HepG2 (cell line): ENCODE results near the gene VKORC1. TPM values are rescaled to one million over a fixed set of nuclear protein-coding genes. Genes with fewer than 3 reads are reported as not detected.

ENCODE experiments used
- ATAC-seq: fragments of 200-7000 bp; cut with Tn5 transposase; 3 replicates; pipeline ENCODE4 v1.9.1; 2020; ENCODE audit warnings: mild to moderate bottlenecking, moderate library complexity
- BruUV-seq: library from RNA; stranded (reverse); fragments of 400-500 nt; replicated peaks from 2 replicates; lab custom pipeline; 2021; lab: Mats Ljungman, UMichigan
- CTCF ChIA-PET: fragments of 300-600 bp; formaldehyde crosslinking; extraction: SDS; loops from one replicate; lab custom pipeline; 2021; ENCODE audit warnings: low total read pairs, inconsistent platforms, low intra/inter-chr PET ratio; lab: Yijun Ruan, JAX
- POLR2A ChIA-PET: fragments of 350-600 bp; sonication (Branson Sonifier 250); formaldehyde crosslinking; loops from one replicate; lab custom pipeline; 2020; ENCODE audit warnings: antibody characterized with exemption, inconsistent platforms; lab: Yijun Ruan, JAX
- DNase-seq: peaks from one replicate; pipeline ENCODE4 v3.0.0-alpha.2; 2015; ENCODE audit warnings: low spot score
- FAIRE-seq: peaks from 3 replicates; lab custom pipeline; 2011; peaks lifted over from hg19 to GRCh38; lab: Jason Lieb, UNC
- H2AFZ ChIP-seq: one replicate; pipeline ENCODE4 v1.6.1; 2011; ENCODE audit warnings: low read length, inconsistent platforms
- H3K27ac ChIP-seq: fragments of 300-600 bp; 3 replicates; pipeline ENCODE4 v1.8.0; 2011; ENCODE audit warnings: mixed run types, mild to moderate bottlenecking, mixed read lengths, low read length, inconsistent platforms; ENCODE audit not compliant: insufficient read depth; ENCODE audit errors: extremely low read length
- H3K27me3 ChIP-seq, 2 experiments: fragments of 200-600 bp in 1 of 2; 2 replicates in 1 of 2; 3 replicates in 1 of 2; pipeline versions ENCODE4 v1.6.0 to v1.8.0; 2011; ENCODE audit warnings: low read length in 2 of 2, mild to moderate bottlenecking in 2 of 2, moderate library complexity in 2 of 2, inconsistent platforms in 1 of 2; ENCODE audit not compliant: insufficient read depth in 2 of 2, control insufficient read depth in 1 of 2
- H3K36me3 ChIP-seq, 2 experiments: fragments of 200-600 bp in 1 of 2; replicated peaks in 1 of 2; 2 replicates in 1 of 2; 3 replicates in 1 of 2; pipeline versions ENCODE4 v1.5.1 to v1.8.0; 2011; ENCODE audit warnings: low read length in 2 of 2, inconsistent platforms in 1 of 2; ENCODE audit not compliant: insufficient read depth in 2 of 2, control insufficient read depth in 1 of 2
- H3K4me1 ChIP-seq: 2 replicates; pipeline ENCODE4 v1.5.1; 2012; ENCODE audit warnings: low read length, inconsistent platforms; ENCODE audit not compliant: insufficient read depth
- H3K4me2 ChIP-seq: 2 replicates; pipeline ENCODE4 v1.6.0; 2011; ENCODE audit warnings: low read depth, low read length, inconsistent platforms
- H3K4me3 ChIP-seq, 3 experiments: fragments of 200-600 bp in 1 of 3; sonication (generic), shearing (Covaris generic) in 1 of 3; replicated peaks in 1 of 3; 2 replicates each; pipeline ENCODE4 v1.5.1; 2011 to 2016; ENCODE audit warnings: low read length in 3 of 3, inconsistent platforms in 2 of 3, low read depth in 2 of 3, mild to moderate bottlenecking in 2 of 3, control low read depth in 1 of 3, mixed read lengths in 1 of 3; ENCODE audit not compliant: insufficient read depth in 1 of 3
- H3K79me2 ChIP-seq: one replicate; pipeline ENCODE4 v1.6.1; 2011; ENCODE audit warnings: low read length, inconsistent platforms; ENCODE audit not compliant: insufficient read depth
- H3K9ac ChIP-seq: 2 replicates; pipeline ENCODE4 v1.6.0; 2011; ENCODE audit warnings: mild to moderate bottlenecking, low read depth, low read length, inconsistent platforms; ENCODE audit not compliant: insufficient read depth
- H3K9me3 ChIP-seq: 2 replicates; pipeline ENCODE4 v1.5.1; 2012; ENCODE audit warnings: mild to moderate bottlenecking, low read length
- H4K20me1 ChIP-seq: 2 replicates; pipeline ENCODE4 v1.6.0; 2011; ENCODE audit warnings: inconsistent platforms, mild to moderate bottlenecking, low read length, moderate library complexity; ENCODE audit not compliant: insufficient read depth
- ARNT2 ChIP-seq: sonication (generic); formaldehyde crosslinking; IDR thresholded peaks from 2 replicates; pipeline ENCODE4 v1.8.0; 2022; ENCODE audit warnings: mild to moderate bottlenecking, low read depth, missing genetic modification reagents, moderate library complexity
- DMAP1 ChIP-seq: IDR thresholded peaks from 2 replicates; pipeline ENCODE4 v1.6.1; 2016
- EP300 ChIP-seq, 3 experiments: sonication (generic) in 1 of 3; formaldehyde crosslinking in 1 of 3; IDR thresholded peaks; 2 replicates each; pipeline versions ENCODE4 v1.5.1 to v1.6.1; 2011 to 2020; ENCODE audit warnings: low read depth in 2 of 3, low read length in 2 of 3, borderline replicate concordance in 1 of 3, improper control_type of control experiment in 1 of 3, mild to moderate bottlenecking in 1 of 3, missing genetic modification reagents in 1 of 3, moderate library complexity in 1 of 3
- FOXA1 ChIP-seq, 2 experiments: fragments of 450-650 bp in 1 of 2; sonication (generic) in 1 of 2; formaldehyde crosslinking in 1 of 2; IDR thresholded peaks; 2 replicates each; pipeline versions ENCODE4 v1.4.0 to v1.6.1; 2016 to 2020; ENCODE audit warnings: missing genetic modification reagents in 1 of 2
- HNRNPL ChIP-seq: fragments of 200-400 bp; formaldehyde crosslinking; IDR thresholded peaks from 2 replicates; pipeline ENCODE4 v1.6.1; 2017; ENCODE audit warnings: mild to moderate bottlenecking, low read depth, low read length
- JUND ChIP-seq: sonication (generic); formaldehyde crosslinking; IDR thresholded peaks from 2 replicates; pipeline ENCODE4 v1.8.0; 2022; ENCODE audit warnings: mild to moderate bottlenecking, missing genetic modification reagents
- ZBTB21 ChIP-seq: sonication (generic); formaldehyde crosslinking; IDR thresholded peaks from 2 replicates; pipeline ENCODE4 v1.4.0; 2020; ENCODE audit warnings: missing genetic modification reagents
- ZNF10 ChIP-seq: sonication (generic); formaldehyde crosslinking; IDR thresholded peaks from 2 replicates; pipeline ENCODE4 v1.4.0; 2020; ENCODE audit warnings: mild to moderate bottlenecking, low read depth, missing genetic modification reagents, borderline replicate concordance
- ZNF883 ChIP-seq: sonication (generic); formaldehyde crosslinking; IDR thresholded peaks from 2 replicates; pipeline ENCODE4 v1.5.1; 2020; ENCODE audit warnings: mild to moderate bottlenecking, missing genetic modification reagents; ENCODE audit errors: not compliant biosample characterization
- WGBS: methylation state at CpG from one replicate; pipeline ENCODE4 v1.1.6; 2017; ENCODE audit warnings: low lambda C conversion rate; 5-methylcytosine and 5-hydroxymethylcytosine counted together
- in situ Hi-C: cut with HindIII; loops from 2 replicates; pipeline ENCODE4 v1.10.0; 2017; ENCODE audit warnings: low pct_unique_long_range_greater_than_20kb; ENCODE audit not compliant: extremely low pct_ligation_motif_present
- intact Hi-C: fragments of 100-400 bp; cut with micrococcal nuclease; formaldehyde crosslinking; loops from one replicate; pipeline ENCODE4 v1.10.0; 2022; ENCODE audit not compliant: unreplicated experiment
- polyA plus RNA-seq, 8 experiments: library from polyadenylated mRNA; depleted of rRNA in 3 of 8; stranded (reverse) in 7 of 8; unstranded in 1 of 8; fragments of >200 nt; fragmentation: Illumina TruSeq in 4 of 8; extraction: Trizol in 4 of 8; gene quantifications; 2 replicates each; pipeline versions ENCODE4 v1.2.1 to v1.2.3, GENCODE V29; 2011 to 2016; ENCODE audit warnings: low read depth in 4 of 8, missing spikeins in 1 of 8, mixed read lengths in 1 of 8; ENCODE audit not compliant: insufficient read depth in 1 of 8
- total RNA-seq, 5 experiments: library from RNA; depleted of rRNA; stranded (reverse); fragments of >200 nt; fragmentation: Illumina TruSeq; extraction: Trizol; gene quantifications; 2 replicates each; pipeline ENCODE4 v1.2.3, GENCODE V29; 2016; ENCODE audit warnings: low read depth in 1 of 5
- TF ChIP-seq, protein P1 (sequence below): sonication (generic); formaldehyde crosslinking; IDR thresholded peaks from 2 replicates; pipeline ENCODE4 v1.4.0; 2020; ENCODE audit warnings: mild to moderate bottlenecking, missing genetic modification reagents, borderline replicate concordance
- TF ChIP-seq, protein P2 (sequence below): sonication (generic); formaldehyde crosslinking; IDR thresholded peaks from 2 replicates; pipeline ENCODE4 v1.4.0; 2020; ENCODE audit warnings: missing genetic modification reagents
- TF ChIP-seq, protein P3 (sequence below): sonication (generic); formaldehyde crosslinking; IDR thresholded peaks from 2 replicates; pipeline ENCODE4 v1.5.0; 2020; ENCODE audit warnings: mild to moderate bottlenecking, missing genetic modification reagents

Gene VKORC1
- total and polyA plus RNA-seq, 2 of the 13 experiments (the other 11 are each of a cell fraction or from before 2014, with no cell fraction given): 141 to 615 TPM

DNA sequence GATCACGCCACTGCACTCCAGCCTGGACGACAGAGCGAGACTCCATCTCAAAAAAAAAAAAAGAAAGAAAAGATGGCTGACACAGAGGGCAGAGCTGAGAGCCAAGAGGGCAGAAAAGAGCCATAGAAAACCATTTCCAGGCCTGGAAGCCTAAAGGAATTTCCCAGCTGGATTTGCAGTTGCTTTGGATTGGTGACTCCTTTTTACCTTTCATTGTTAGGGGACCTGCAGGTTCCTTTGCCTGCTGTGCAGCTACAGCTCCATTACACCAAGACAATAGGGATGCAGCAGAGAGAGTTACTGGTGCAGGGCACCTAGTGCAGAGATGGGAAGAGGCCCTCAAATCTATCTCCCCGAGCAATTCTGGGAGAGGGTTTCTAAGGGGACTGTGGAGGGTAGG, 39.0 kb downstream of the VKORC1 start:
- intact Hi-C loops (no loop called here), in situ Hi-C loops (no loop called here)
- H3K9ac ChIP-seq: no peak overlapping the region
- no peaks in the 10 kb centered on the region for H3K79me2 ChIP-seq
- H3K36me3 ChIP-seq: peaks cover under 1 to 2% of the 10 kb centered on the region in 2 experiments; a peak in 1 of 5 replicates
- no peaks in the 10 kb centered on the region for H4K20me1 ChIP-seq
- H3K9me3 ChIP-seq: no peaks in the 10 kb centered on the region
- no peak for DNase-seq
- H2AFZ ChIP-seq: no peak overlapping the region
- ATAC-seq: peak; percentile 20; the same call in 2 of the 3 replicates
- TF ChIP-seq ARNT2 (CRISPR knock-in tag) (no peak), EP300 (IDR thresholded peaks at IDR 0.05; ENCODE audit: low read depth in 2 of 2, low read length in 2 of 2) (no peak), EP300 (CRISPR knock-in tag; IDR thresholded peaks at IDR 0.05; ENCODE audit: borderline replicate concordance) (no peak), JUND (CRISPR knock-in tag) (no peak), ZNF10 (CRISPR knock-in tag) (no peak), FOXA1 (IDR thresholded peaks at IDR 0.05) (no peak), FOXA1 (CRISPR knock-in tag; IDR thresholded peaks at IDR 0.05) (no peak), ZNF883 (CRISPR knock-in tag) (no peak), HNRNPL (no peak), ZBTB21 (CRISPR knock-in tag) (no peak), DMAP1 (CRISPR knock-in tag) (no peak)
- TF ChIP-seq, protein P1, sequence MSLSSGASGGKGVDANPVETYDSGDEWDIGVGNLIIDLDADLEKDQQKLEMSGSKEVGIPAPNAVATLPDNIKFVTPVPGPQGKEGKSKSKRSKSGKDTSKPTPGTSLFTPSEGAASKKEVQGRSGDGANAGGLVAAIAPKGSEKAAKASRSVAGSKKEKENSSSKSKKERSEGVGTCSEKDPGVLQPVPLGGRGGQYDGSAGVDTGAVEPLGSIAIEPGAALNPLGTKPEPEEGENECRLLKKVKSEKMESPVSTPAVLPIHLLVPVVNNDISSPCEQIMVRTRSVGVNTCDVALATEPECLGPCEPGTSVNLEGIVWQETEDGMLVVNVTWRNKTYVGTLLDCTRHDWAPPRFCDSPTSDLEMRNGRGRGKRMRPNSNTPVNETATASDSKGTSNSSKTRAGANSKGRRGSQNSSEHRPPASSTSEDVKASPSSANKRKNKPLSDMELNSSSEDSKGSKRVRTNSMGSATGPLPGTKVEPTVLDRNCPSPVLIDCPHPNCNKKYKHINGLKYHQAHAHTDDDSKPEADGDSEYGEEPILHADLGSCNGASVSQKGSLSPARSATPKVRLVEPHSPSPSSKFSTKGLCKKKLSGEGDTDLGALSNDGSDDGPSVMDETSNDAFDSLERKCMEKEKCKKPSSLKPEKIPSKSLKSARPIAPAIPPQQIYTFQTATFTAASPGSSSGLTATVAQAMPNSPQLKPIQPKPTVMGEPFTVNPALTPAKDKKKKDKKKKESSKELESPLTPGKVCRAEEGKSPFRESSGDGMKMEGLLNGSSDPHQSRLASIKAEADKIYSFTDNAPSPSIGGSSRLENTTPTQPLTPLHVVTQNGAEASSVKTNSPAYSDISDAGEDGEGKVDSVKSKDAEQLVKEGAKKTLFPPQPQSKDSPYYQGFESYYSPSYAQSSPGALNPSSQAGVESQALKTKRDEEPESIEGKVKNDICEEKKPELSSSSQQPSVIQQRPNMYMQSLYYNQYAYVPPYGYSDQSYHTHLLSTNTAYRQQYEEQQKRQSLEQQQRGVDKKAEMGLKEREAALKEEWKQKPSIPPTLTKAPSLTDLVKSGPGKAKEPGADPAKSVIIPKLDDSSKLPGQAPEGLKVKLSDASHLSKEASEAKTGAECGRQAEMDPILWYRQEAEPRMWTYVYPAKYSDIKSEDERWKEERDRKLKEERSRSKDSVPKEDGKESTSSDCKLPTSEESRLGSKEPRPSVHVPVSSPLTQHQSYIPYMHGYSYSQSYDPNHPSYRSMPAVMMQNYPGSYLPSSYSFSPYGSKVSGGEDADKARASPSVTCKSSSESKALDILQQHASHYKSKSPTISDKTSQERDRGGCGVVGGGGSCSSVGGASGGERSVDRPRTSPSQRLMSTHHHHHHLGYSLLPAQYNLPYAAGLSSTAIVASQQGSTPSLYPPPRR (CRISPR knock-in tag): no peak
- TF ChIP-seq, protein P2, sequence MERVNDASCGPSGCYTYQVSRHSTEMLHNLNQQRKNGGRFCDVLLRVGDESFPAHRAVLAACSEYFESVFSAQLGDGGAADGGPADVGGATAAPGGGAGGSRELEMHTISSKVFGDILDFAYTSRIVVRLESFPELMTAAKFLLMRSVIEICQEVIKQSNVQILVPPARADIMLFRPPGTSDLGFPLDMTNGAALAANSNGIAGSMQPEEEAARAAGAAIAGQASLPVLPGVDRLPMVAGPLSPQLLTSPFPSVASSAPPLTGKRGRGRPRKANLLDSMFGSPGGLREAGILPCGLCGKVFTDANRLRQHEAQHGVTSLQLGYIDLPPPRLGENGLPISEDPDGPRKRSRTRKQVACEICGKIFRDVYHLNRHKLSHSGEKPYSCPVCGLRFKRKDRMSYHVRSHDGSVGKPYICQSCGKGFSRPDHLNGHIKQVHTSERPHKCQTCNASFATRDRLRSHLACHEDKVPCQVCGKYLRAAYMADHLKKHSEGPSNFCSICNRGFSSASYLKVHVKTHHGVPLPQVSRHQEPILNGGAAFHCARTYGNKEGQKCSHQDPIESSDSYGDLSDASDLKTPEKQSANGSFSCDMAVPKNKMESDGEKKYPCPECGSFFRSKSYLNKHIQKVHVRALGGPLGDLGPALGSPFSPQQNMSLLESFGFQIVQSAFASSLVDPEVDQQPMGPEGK: no peak
- TF ChIP-seq, protein P3, sequence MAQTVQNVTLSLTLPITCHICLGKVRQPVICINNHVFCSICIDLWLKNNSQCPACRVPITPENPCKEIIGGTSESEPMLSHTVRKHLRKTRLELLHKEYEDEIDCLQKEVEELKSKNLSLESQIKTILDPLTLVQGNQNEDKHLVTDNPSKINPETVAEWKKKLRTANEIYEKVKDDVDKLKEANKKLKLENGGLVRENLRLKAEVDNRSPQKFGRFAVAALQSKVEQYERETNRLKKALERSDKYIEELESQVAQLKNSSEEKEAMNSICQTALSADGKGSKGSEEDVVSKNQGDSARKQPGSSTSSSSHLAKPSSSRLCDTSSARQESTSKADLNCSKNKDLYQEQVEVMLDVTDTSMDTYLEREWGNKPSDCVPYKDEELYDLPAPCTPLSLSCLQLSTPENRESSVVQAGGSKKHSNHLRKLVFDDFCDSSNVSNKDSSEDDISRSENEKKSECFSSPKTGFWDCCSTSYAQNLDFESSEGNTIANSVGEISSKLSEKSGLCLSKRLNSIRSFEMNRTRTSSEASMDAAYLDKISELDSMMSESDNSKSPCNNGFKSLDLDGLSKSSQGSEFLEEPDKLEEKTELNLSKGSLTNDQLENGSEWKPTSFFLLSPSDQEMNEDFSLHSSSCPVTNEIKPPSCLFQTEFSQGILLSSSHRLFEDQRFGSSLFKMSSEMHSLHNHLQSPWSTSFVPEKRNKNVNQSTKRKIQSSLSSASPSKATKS (CRISPR knock-in tag): no peak
- ChIA-PET CTCF (no interaction called here), POLR2A (interaction anchor here (0.8 kb wide), 1 partner anchor 14 kb away, joined by 3 read pairs; no protein-coding TSS in a partner anchor)
- BruUV-seq: no TSS peak
- peaks cover 9% of the 10 kb centered on the region for H3K4me1 ChIP-seq
- H3K27ac ChIP-seq: no peak overlapping the region
- 77% methylated on average over 4 of the region's 4 CpGs for WGBS
- FAIRE-seq: no peak
- 0 out of 5 replicates have a peak, but pooled peaks cover 0 to 2% of the 10 kb centered on the region in 2 experiments for H3K27me3 ChIP-seq
- H3K4me3 ChIP-seq: no peak overlapping the region
- H3K4me2 ChIP-seq: no peak overlapping the region
